ENCODE measurements around the gene CHRNB4. TPM values are rescaled to one million over a fixed set of nuclear protein-coding genes. Genes with fewer than 3 reads are reported as not detected.

The CHRNB4 gene
- polyA plus RNA-seq, 2 of the 4 experiments (the other 2 are of a cell fraction) = 0.53 to 3.2 TPM

Small RNA genes lying within 50 kb of the gene (small RNA-seq; reads per million reads assigned to genes)
- gene AC067863.2 = 0 reads per million in 6 experiments

Other genes starting within 250 kb of the CHRNB4 start
- gene IREB2, start 203.0 kb downstream of the CHRNB4 start, polyA plus RNA-seq (2011; rRNA removed) = 71.0 and 78.1 TPM in 2 replicates
- 37.3 to 38.8 TPM (median 38.4 TPM) in 3 replicates for gene IREB2, start 203.0 kb downstream of the CHRNB4 start, polyA plus RNA-seq (2017; fragmentation: RNase III; extraction: RNeasy Plus Mini Kit Qiagen cat#74134 plus additional on column Dnase treatment)
- gene HYKK, start 133.6 kb downstream of the CHRNB4 start, polyA plus RNA-seq (2011; rRNA removed) = 12.9 and 16.7 TPM in 2 replicates
- gene HYKK, start 133.6 kb downstream of the CHRNB4 start, polyA plus RNA-seq (2017; fragmentation: RNase III; extraction: RNeasy Plus Mini Kit Qiagen cat#74134 plus additional on column Dnase treatment) = 5.5 to 6.0 TPM (median 5.7 TPM) in 3 replicates
- gene PSMA4, start 100.8 kb downstream of the CHRNB4 start, polyA plus RNA-seq (2011; rRNA removed) = 556 and 719 TPM in 2 replicates
- gene PSMA4, start 100.8 kb downstream of the CHRNB4 start, polyA plus RNA-seq (2017; fragmentation: RNase III; extraction: RNeasy Plus Mini Kit Qiagen cat#74134 plus additional on column Dnase treatment) = 548 to 589 TPM (median 585 TPM) in 3 replicates
- gene CHRNA5, start 75.7 kb downstream of the CHRNB4 start, polyA plus RNA-seq (2011; rRNA removed) = 40.9 and 49.6 TPM in 2 replicates
- 29.8 to 31.7 TPM (median 30.7 TPM) in 3 replicates for gene CHRNA5, start 75.7 kb downstream of the CHRNB4 start, polyA plus RNA-seq (2017; fragmentation: RNase III; extraction: RNeasy Plus Mini Kit Qiagen cat#74134 plus additional on column Dnase treatment)
- 0.45 and 0.50 TPM in 2 replicates for gene CHRNA3, start 20.2 kb downstream of the CHRNB4 start, polyA plus RNA-seq (2011; rRNA removed)
- gene CHRNA3, start 20.2 kb downstream of the CHRNB4 start, polyA plus RNA-seq (2017; fragmentation: RNase III; extraction: RNeasy Plus Mini Kit Qiagen cat#74134 plus additional on column Dnase treatment) = 0.18 to 0.27 TPM (median 0.22 TPM) in 3 replicates
- 1.5 and 2.0 TPM in 2 replicates for gene ADAMTS7, start 170.3 kb upstream of the CHRNB4 start, polyA plus RNA-seq (2011; rRNA removed)
- gene ADAMTS7, start 170.3 kb upstream of the CHRNB4 start, polyA plus RNA-seq (2017; fragmentation: RNase III; extraction: RNeasy Plus Mini Kit Qiagen cat#74134 plus additional on column Dnase treatment) = 2.7 to 3.2 TPM (median 2.9 TPM) in 3 replicates
- 491 and 498 TPM in 2 replicates for gene MORF4L1, start 231.7 kb upstream of the CHRNB4 start, polyA plus RNA-seq (2011; rRNA removed)
- gene MORF4L1, start 231.7 kb upstream of the CHRNB4 start, polyA plus RNA-seq (2017; fragmentation: RNase III; extraction: RNeasy Plus Mini Kit Qiagen cat#74134 plus additional on column Dnase treatment) = 914 to 927 TPM (median 924 TPM) in 3 replicates